Measurements from ENCODE around the gene KCNN3.

Gene KCNN3

DNA sequence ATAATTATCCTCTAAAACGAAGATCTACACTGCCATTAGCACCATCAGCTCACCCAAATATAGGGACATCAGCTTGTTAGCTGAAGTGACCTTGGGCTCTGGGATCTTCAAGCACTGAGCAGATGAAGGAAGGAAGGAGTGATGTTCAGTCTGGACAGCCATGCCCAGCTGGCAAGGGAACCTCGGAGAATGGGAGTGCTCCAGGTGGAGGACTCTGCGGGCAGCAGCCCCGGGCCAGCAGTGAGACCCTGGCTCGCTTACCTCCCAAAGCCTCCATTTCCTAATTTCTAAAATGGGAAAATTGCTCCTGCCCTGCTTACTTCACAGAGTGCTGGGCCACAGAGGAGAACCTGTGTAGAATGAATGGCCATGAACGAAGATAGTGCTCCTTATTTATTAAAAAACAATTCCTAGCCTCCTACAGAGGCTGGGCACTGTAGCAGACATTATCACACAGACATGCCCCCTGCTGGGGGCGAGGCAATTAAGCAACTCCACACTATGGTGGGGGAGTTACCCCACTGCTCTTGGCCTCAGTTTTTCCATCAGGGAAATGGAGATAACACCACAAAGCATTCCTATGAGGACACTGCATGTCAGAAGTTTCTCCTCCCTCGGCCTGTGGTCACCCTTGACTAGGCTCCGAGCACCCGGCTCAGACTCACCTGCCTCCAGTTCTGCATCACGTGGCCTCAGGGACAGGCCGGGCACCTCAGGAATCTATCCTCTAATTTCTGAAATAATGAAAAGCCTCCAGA, 117.6 kb downstream of the KCNN3 start:
- DNase-seq: no peak

DNA sequence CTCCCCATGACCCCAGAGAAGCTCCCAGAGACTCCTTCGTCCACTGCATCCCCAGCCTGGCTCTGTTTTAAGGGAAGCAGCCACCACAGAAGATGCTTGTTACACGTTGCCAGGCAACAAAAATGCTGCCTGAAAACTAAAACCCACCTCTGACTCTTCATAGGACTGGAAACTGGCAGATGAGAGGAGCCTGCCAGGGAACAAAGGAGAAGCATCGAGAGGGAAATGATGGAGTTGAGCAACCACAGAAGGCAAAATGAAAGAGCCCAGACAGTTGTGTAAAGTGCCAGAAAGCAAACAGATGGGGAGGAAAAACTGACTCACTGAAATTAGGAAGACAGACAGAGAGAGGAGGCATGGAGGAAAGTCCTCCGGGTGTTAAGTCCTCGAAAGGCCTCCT, 118.4 kb downstream of the KCNN3 start:
- peak in 12 of 56 donors; percentile 24 to 56 (median 36) for DNase-seq

DNA sequence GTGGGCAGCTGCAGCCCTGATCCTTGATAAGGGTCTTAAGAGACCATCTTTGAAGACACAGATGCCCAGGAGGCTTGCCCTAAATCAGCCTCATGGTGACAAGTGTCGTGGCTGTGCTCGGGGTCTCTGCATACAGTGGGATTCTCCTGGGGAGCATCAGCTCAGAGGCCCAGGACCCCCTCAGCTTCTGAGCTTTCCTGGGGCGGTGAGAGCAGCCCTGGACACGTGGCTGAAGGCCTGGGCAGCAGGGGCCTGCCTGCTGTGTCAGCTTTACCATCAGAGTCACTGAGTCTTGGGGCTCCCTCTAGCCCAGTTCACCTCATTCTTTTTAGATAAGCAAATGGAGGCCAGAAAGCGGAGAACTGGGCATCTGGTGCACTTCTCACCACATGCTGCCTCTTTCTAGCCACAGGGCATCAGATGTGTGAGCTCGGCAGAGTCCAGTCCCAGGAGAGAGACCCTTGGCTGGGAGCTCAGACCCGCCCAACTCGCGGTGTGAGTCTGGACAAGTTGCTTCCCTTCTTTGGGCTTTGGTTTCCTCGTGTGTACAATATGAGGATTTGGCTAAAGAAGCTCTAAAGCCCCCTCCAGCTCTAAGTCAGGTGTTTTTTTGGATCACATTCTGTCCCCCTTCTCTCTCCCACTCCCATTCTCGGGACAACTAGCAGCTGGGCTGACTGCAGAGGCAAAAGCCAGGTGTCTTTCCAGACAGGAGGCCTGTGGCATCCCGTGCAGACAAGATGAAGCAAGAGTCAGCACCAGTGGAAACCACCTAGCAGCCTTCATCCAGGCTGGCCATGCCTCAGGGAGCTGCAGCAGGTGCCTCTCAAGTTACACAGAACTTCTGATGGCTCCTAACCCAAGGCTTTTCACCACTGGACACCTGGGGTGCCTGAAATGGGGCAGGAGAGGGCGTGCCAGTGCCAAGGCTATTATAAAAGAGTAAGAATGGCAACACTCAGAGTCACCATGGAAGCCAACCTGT, 119.1 kb downstream of the KCNN3 start:
- DNase-seq: no peak

DNA sequence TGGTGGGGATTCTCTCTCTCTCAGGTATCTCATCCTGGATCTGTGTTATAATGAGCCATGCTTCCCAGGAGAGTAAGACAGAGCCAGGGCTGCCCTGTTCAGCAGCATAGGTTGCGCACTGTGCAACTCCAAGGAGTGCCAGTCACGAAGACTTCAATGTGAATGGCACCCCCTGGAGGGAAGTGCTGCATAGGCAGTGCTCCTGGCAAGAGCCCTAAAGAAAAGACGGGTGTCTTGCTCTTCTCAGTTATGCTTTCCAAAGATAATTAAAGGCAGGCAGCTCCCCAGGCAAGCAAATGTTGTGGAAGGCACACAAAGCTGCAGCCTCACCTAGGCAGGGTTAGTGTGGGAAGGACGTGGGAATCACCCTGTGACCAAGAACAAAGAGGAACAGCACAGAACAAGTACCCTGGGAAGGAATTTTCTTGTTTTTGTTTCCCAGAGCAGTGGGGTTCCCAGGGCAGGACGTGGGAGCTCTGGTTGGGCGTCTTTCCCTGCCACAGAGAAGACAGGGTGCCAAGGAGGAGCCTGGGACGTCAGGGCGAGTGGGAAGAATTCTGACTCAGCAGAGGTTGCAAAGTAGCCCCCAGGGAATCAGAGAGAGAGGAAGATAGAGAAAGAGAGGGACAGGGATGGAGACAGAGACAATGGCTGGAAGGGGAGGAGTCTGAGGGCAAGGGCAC, 120.9 kb downstream of the KCNN3 start:
- peak in 7 of 56 donors; percentile 19 to 71 (median 42) for DNase-seq

DNA sequence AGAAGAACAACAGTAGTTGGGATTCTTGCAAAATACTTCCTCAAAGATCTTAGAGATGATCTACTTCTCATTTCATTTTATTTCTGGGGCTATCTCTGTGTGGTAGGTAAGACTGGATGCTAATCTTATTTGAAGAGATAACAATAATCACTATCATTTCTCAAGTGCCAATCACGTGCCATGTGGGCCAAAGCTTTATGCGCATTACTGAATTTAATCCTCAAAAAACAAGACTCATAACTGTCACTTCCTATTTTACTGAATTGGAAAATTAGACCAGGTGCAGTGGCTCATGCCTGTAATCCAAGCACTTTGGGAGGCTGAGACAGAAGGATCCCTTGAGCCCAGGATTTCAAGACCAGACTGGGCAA, 121.7 kb downstream of the KCNN3 start:
- DNase-seq: no peak

DNA sequence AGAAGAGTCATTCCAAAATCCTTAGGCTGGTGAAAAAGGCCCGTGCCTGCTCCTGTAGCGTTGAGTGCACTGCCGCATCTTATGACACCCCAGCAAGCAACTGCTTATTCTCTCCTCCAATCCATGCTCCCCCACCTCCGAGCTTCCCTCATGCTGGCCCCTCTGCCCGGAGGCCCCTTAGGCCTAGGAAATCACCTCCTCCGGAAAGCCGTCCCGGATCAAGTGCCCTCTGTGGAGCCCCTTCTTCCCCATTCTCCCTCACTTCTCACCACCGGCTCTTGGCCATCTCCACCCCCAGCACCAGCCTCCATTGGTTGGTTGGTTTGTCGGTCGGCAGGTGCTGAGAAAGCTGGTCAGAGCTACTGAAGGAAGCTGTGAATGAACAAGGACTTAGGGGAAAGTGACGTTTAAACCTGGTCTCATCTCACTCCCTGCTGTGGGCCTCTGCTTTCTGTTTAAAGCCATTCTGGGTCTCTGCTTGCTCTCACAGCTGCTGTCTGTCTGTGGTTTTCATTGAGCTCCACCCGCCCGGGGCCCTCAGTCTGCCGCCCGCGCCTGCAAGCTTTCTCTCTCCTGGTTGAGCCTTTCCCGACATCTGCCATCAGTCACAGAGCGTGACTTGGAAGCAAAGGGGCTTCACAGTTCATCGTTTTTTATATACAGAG, 122.2 kb downstream of the KCNN3 start:
- peak in 7 of 56 donors; percentile 10 to 52 (median 31) for DNase-seq

DNA sequence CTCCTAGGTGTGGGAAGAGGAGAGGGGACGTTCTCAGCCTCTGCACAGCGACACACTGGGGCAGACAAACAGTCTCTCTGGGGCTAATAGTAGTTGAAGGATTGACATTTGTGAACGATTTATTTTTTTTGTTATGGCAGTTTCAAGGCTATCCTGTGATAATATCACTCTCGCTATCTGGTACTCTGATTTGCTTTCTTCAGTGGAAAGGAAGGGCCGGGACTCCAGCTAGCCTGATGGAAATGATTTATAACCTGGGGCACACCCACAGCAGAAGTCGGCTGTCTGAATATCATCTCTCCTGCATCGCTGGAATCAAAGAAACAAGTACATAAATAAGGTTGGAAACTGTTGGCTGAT, 122.7 kb downstream of the KCNN3 start:
- DNase-seq: no peak

DNA sequence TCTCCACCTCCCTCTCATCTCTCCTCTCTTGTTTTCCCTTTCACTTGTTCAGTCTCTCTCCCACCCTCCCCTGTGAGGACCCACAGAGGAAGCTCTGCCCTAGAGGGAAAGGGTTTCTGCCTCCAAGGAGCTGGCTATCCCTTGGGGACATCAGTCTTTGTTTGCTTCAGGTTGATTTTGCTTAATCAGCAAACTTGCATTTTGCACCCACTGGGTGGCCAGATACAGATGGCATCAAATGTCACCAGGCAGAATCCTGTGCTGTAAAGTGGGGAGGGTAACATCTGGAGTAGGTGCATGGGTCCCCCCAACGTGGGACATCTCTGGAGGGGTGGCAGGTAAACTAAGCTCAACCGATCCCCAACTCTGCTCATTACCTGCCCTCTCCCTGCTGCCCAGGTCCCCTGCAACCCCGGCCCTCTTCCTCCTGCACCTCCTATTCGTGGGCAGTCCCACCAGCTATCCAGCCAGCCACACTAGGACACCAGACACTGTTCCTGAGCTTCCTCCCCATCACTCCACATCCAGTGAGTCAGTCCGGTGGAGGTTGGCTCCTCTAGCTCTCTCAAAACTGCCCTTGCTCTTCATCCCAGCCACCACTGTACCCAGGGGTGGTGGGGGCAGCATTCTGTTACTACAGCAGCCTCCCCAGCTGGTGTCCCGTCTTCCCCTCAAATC, 123.3 kb downstream of the KCNN3 start:
- no peak for DNase-seq

DNA sequence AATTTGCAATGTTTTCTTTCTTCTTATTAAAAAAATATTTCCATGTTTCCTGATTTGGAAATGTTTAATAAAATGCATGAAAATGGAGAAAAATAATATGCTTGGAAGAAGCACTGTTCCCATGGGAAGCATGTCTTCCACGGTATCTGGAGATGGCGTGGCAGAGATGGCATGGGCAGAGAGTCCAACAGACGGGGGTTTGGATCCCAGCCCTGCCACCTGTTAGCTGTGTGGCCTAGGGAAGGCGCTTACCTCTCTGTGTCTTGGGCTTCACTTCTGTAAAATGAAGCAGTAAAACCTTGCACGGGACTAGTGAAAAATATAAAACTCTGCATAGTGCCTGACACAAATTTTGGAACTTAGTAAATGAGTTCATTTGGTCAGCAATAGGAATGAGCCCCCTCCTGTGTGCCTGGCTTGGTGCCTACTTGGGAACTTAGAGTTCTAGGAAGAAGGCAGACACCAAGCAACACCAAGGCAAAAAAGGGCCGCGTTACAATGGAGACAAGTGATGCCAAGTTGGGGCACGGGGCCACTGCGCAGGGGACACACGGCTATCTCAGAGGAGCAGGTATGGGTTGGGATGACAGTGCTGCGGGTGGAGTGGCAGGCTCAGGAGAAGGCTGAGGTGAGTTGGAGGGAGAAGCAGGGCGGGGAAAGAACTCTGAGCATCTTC, 124.2 kb downstream of the KCNN3 start:
- no peak for DNase-seq

DNA sequence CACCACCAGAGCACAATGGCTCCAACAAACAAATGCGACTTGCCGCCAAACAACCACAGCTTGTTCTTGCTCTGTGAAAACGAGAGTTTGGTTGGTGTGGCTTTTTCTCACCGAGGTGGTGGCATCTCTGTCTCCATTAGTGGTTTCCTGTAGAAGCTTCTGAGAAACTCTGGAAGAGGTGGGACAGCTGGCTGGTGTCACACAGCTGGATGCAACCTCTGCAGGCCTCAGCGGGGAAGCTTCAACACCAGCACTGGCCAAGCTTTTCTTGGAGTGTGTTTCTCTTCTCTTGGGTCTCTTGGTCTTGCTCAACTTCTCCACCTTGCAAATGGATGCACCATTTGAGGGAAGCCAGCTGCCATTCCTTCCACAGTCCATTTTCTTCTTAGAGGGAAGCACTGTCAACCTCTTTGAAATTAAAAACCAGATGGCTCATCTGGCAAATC, 124.8 kb downstream of the KCNN3 start:
- DNase-seq: no peak

DNA sequence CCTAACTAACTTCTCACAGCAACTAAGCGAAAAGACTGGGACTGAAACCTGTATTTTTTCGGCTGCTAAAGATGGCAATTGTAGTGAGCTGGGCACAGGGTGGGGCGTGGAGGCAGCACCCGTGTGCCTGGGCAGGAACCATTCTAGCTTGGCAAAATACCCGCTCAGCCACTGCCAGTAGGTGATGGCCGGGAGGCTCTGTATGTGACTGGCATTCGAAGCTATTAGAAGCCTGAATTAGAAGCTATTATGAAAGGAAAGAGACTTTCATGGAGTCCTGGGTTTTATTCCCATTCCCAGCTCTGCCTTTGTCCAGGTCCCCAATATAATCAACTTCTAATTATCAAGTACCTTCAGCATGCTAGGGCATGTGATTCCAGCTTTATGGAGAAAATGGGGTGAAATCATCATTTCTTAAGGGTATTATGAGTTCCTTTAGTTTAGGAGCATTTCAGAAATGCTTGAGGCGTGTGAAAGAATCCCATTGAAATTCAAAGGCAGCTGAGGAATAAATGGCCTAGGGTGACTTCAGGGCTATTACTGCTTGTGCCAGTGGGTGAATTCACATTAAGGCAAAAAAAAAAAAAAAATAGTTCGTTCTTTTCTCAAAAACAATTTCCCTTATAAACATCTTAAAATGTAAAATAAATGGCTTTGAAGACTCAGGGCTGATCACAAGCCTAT, 125.6 kb downstream of the KCNN3 start:
- peak in 27 of 56 donors; percentile 13 to 76 (median 48) for DNase-seq

DNA sequence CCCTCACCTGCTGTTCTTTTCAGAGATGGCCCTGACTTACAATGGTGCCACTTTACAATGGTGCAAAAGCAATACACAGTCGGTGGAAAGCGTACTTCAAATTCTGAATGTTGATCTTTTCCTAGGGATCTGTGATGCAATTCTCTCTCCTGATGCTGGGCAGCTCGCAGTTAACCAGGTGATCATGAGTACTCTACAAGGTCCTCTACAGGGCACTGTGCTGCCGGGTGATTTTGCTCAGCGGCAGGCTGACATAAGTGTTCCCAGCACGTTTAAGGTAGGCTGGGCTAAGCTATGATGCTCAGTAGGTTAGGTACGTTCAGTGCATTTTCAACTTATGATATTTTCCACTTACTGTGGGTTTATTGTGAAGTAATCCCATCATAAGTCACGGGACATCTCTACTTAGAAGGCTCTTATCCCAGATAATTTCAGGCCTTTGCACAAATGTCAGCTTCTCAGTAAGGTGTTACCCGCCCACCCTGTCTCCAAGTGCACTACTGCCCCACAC, 126.5 kb downstream of the KCNN3 start:
- no peak for DNase-seq

DNA sequence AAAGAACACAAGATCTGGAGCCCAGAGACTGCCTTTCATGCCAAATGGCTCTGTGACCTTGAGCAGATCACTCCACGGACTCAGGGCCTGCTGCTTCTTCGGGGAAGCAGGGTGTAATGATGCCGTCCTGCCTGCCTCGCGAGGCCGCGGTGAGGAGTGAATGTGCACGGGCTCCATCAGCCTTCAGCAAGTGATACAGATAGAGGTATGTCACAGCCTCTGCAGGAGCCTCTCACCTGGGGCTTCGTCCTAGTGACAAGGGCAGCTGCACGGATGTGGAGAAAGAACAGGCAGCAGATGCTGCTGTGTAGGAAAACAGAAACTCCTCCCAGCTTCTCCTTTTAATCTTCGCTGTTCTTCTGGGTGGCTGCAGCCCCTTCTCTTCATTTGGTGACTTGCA, 127.5 kb downstream of the KCNN3 start:
- DNase-seq: no peak

DNA sequence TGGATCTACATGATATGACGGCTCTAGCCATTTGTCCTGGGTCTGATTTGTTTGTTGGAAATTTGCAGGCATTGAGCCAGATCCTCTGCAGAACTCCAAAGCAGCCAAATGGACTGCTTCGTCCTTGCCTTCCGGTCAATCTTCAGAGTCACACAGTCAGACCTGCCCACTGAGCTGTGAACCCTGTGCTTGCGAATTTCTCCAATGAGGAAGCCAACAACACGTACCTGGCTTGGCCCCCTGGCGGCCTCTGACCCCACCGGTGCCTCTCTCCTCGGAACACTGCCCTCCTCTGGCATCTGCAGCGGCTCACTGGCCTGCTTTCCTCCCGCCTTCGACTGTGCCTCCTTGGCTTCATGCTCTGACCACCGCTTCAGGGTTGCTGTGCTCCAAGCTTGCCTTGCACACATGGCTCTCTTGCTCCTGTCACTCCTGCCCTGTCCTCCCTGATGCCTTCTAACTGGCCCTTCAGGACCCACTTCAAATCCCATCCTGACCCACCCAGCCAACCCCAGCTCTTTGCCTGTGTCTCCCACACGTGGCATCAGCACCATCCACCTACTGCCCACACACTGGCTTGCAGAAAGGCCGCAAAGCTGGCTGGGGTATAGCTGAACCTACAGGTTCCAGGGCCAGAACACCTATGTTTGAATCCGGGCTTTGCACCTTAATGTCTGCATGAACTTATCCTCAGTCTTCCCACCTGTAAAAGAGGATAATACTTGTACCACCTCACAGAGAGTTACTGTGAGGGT, 128.2 kb downstream of the KCNN3 start:
- no peak for DNase-seq

DNA sequence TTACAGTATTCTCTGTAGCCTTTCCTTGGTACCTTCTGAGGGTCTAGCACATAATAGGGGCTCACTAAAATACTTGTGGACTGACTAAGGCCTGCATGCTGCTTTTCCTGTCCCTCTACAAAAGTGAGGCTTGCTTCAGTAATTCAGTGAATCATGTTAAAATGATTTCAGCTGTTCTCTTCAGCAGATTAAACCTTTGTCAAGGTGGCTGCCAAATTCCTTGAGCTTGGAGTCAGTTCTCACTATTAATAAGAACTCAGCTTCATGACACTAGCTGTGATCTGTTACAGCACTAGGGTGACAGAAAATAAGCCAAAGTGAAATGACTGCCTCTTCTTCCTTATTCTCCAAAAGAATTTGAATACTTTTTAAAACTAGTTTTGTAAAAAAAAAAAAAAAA, 128.8 kb downstream of the KCNN3 start:
- DNase-seq: no peak

DNA sequence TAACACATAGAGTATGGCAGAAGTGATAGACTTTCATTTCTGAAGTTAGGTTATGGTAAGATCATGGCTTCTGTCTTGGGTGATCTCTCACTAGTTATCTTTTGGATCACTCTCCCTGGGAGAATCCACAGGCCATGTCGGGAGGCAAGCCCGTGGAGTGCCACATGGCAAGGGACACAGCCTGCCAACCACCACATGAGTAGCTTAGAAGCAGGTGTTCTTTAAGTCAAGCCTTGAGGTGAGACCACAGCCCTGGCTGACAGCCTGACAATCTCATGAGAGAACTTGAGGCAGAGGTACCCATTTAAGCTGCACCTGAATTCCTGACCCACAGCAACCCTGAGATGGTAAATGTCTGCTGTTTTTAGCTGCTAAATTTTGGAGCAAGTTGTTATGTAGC, 130.4 kb downstream of the KCNN3 start:
- no peak for DNase-seq

DNA sequence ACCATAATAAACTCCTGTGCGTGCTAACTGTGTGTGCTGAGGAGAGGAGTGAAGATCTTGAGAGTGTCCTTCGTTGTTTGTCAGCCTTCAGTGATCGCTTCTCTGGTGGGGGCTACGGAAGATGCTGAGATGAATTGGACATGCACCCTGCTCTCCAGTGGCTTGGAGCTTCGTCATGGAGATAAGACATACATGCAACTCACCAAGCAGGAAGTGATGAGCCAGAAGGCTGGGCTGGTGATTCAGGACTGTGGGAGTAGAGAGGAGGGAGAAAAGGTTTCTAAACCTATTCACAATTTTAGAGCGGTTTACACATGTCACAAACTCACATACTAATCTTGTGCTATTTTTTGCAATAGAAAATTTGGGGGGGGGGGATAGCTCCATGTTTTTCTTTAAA, 133.2 kb downstream of the KCNN3 start:
- peak in 3 of 56 donors; percentile 8 to 23 (median 21) for DNase-seq

DNA sequence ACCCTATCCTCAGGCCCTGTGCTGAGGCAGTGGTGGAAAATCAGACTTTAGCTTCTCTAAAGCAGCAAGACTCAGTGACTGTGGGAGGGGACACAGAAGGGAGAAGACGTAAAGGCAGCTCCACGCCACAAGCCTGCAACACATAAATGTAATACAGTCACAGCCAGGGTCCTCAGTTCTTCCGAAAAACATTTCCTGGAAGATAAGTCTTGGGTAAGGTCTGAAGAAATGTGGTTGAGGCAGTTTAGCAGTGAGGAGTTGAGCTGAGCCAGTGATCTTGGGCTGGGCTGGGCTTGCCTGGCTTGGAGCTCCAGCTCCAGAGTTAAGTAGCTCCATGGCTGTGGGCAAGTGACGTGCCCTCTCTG, 134.3 kb downstream of the KCNN3 start:
- DNase-seq: no peak

Measured in amygdala (tissue), 56 donors.